Testis (tissue), 5 donors: ENCODE measurements around the gene KIF9. TPM values are rescaled to one million over a fixed set of nuclear protein-coding genes. Genes with fewer than 3 reads are reported as not detected.
A peak's percentile ranks its signal among the peaks of the same experiment; 100 is the strongest.

Experiments used
- DNase-seq: peaks from one replicate; pipeline ENCODE4 v3.0.0-alpha.2; 2019
- H3K27ac ChIP-seq, 2 donors: fragments of 200-600 bp; sonication (generic); one replicate each; pipeline ENCODE4 v1.5.1; 2019
- H3K27me3 ChIP-seq: fragments of 200-600 bp; sonication (generic); one replicate; pipeline ENCODE4 v1.5.1; 2019
- H3K36me3 ChIP-seq: fragments of 200-600 bp; sonication (generic); one replicate; pipeline ENCODE4 v1.5.1; 2017; ENCODE audit warnings: low read depth; ENCODE audit errors: missing control alignments
- H3K4me1 ChIP-seq: fragments of 200-600 bp; sonication (generic); one replicate; pipeline ENCODE4 v1.5.1; 2019
- H3K4me3 ChIP-seq, 2 donors: fragments of 200-600 bp; sonication (generic); one replicate each; pipeline ENCODE4 v1.5.1; 2017 to 2019
- H3K9me3 ChIP-seq: fragments of 200-600 bp; sonication (generic); one replicate; pipeline ENCODE4 v1.5.1; 2017
- POLR2A ChIP-seq: fragments of 450-650 bp; IDR thresholded peaks from one replicate; pipeline ENCODE4 v1.6.1; 2017; ENCODE audit warnings: antibody characterized with exemption, mild to moderate bottlenecking, moderate library complexity
- WGBS, 2 donors: methylation state at CpG; one replicate each; pipeline ENCODE4 v1.1.5; 2018; 5-methylcytosine and 5-hydroxymethylcytosine counted together
- intact Hi-C: fragments of 100-400 bp; cut with DNase I; formaldehyde crosslinking; loops from one replicate; pipeline ENCODE4 v1.15.1; 2023; ENCODE audit warnings: low total_unique reads
- long read RNA-seq, 2 donors: transcript quantifications; one replicate each; lab custom pipeline, GENCODE V29; 2026
- polyA plus RNA-seq: library from polyadenylated mRNA; stranded (reverse); fragments of 350-450 nt; fragmentation: Illumina TruSeq; extraction: RNeasy Lipid Tissue Mini Kit (QIAGEN cat#74804); gene quantifications from one replicate; pipeline ENCODE4 v1.2.3, GENCODE V29; 2014; ENCODE audit warnings: low read depth, low replicate concordance; ENCODE audit not compliant: insufficient read depth
- total RNA-seq, 2 donors: library from RNA; depleted of rRNA; stranded (reverse); fragments of >200 nt; gene quantifications; one replicate each; pipeline ENCODE4 v1.2.3, GENCODE V29; 2016
- TF ChIP-seq, protein P1 (sequence below), 3 experiments: fragments of 450-650 bp in 2 of 3; fragments of 200-600 bp in 1 of 3; sonication (generic) in 1 of 3; IDR thresholded peaks; one replicate each; pipeline ENCODE4 v1.5.1; 2016 to 2019; ENCODE audit warnings: antibody characterized with exemption in 3 of 3, mild to moderate bottlenecking in 2 of 3, moderate library complexity in 1 of 3

Gene KIF9
- total RNA-seq, result 10 to 100 TPM; 37.2 to 53.0 TPM
- 115 TPM for polyA plus RNA-seq
- long read RNA-seq, donor 1, transcript KIF9-205 (3 exons, 633 nt), result major isoform, 8 of 10 reads
- long read RNA-seq, donor 1, partial matches to known transcripts, result 0 of 10 reads
- long read RNA-seq, donor 1, other reads (novel, unspliced or antisense), result 0 of 10 reads
- long read RNA-seq, donor 2, transcript KIF9-205 (3 exons, 633 nt), result major isoform, 5 of 5 reads
- long read RNA-seq, donor 2, partial matches to known transcripts, result 0 of 5 reads
- long read RNA-seq, donor 2, other reads (novel, unspliced or antisense), result 0 of 5 reads

DNA sequence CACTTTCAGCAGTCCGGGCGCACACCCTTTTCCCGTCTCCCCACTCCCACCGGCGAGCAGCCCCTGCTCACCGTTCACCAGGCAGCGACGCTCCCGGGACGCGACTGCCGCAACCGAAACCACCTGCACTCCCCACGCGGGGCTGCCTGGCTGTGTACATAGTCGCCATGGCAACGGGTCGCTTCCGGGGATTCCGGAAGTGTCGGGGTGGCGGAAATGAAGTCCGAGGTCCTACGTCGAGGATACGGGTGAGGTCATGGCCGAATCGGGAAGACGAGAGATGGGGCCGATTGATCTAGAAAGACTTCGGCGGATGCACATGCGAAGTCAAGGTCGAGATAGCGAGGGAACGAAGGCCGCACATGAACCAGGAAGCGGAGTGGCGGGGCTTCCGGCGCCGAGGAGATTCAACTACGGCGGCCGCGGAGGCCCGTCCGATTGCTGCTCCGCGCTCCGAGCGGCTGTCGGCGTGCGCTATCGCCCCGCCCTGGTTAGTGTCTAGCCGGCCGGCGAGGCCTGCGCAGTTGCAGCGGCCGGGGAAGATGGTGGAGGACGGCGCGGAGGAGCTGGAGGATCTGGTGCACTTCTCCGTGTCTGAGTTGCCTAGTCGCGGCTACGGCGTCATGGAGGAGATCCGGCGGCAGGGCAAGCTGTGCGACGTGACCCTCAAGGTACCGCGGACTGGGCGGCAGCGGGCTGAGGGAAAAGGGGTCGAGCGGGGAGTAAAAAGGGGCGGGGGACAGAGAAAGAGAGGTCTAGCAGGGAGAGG is at the start of gene KIF9, which contains the start of gene KLHL18:
Gene KIF9 (minus strand): TSS at position 376 of the 769 bp plus-strand sequence. CDS start 5,425 bp downstream, outside the sequence.
Gene KLHL18 (plus strand): TSS at position 521 of the 769 bp plus-strand sequence. CDS start 22 bp downstream, at position 543.
- 0 to 1% methylated on average over 30 to 82 of the region's 82 CpGs for WGBS, 2 donors
- no peak for TF ChIP-seq POLR2A
- TF ChIP-seq, protein P1, sequence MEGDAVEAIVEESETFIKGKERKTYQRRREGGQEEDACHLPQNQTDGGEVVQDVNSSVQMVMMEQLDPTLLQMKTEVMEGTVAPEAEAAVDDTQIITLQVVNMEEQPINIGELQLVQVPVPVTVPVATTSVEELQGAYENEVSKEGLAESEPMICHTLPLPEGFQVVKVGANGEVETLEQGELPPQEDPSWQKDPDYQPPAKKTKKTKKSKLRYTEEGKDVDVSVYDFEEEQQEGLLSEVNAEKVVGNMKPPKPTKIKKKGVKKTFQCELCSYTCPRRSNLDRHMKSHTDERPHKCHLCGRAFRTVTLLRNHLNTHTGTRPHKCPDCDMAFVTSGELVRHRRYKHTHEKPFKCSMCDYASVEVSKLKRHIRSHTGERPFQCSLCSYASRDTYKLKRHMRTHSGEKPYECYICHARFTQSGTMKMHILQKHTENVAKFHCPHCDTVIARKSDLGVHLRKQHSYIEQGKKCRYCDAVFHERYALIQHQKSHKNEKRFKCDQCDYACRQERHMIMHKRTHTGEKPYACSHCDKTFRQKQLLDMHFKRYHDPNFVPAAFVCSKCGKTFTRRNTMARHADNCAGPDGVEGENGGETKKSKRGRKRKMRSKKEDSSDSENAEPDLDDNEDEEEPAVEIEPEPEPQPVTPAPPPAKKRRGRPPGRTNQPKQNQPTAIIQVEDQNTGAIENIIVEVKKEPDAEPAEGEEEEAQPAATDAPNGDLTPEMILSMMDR (IDR thresholded peaks at IDR 0.05), result no peak
- no peaks in the 10 kb centered on the region for H3K9me3 ChIP-seq
- no peaks in the 10 kb centered on the region for H3K36me3 ChIP-seq
- no peaks in the 10 kb centered on the region for H3K27me3 ChIP-seq
- peaks cover 17% of the 10 kb centered on the region for H3K4me1 ChIP-seq
- peak; percentile 96 for DNase-seq
- H3K4me3 ChIP-seq, result peak within 1 kb of the TSS; percentile 78 to 81
- intact Hi-C loops, result no loop called here
- peak within 1 kb of the TSS; percentile 92 to 93 for H3K27ac ChIP-seq

DNA sequence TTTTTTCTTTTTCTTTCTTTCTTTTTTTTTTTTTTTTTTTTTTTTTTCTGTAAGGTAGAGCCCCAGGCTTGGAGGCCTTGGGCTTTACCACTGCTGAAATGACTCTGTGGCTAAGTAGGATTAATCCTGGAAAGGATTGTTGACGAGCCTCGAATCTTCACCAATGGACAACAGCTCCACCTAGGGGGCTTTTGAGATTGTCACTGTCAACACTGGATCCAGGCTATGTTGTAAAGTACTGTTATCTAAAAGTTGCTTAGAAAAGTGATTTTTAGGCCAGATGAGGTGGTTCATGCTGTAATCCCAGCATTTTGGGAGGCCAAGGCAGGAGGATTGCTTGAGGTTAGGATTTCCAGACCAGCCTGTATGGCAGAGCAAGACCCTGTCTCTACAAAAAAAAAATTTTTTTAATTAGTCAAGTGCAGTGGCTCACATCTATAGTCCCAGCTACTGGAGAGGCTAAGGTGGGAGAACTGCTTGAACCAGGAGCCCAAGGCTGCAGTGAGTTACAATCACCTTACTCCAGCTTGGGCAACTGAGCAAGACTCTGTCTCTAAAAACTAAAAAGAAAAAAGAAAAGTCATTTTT is 41.8 kb upstream of the KIF9 start:
- H3K27me3 ChIP-seq, result no peaks in the 10 kb centered on the region
- TF ChIP-seq, protein P1 (IDR thresholded peaks at IDR 0.05), result peak; percentile 21 to 71 (median 56)
- TF ChIP-seq POLR2A, result no peak
- H3K4me3 ChIP-seq, result no peak overlapping the region
- 32 to 35% methylated on average over 2 of the region's 2 CpGs for WGBS, 2 donors
- H3K27ac ChIP-seq, result no peak overlapping the region
- no peaks in the 10 kb centered on the region for H3K4me1 ChIP-seq
- H3K9me3 ChIP-seq, result no peaks in the 10 kb centered on the region
- peak; percentile 72 for DNase-seq
- no peaks in the 10 kb centered on the region for H3K36me3 ChIP-seq
- intact Hi-C loops, result no loop called here

GRCh38 chr3:47323431-47324277 is 41.1 kb upstream of the KIF9 start:
- no peak for DNase-seq
- Histone ChIP-seq H3K36me3 (no peaks in the 10 kb centered on the region), H3K27ac (no peak overlapping the region), H3K9me3 (no peaks in the 10 kb centered on the region), H3K27me3 (no peaks in the 10 kb centered on the region), H3K4me3 (no peak overlapping the region), H3K4me1 (no peaks in the 10 kb centered on the region)
- intact Hi-C loops, result no loop called here
- 77 to 81% methylated on average over 8 of the region's 8 CpGs for WGBS, 2 donors
- no peak for TF ChIP-seq POLR2A
- TF ChIP-seq, protein P1 (IDR thresholded peaks at IDR 0.05), result no peak

- Histone ChIP-seq H3K36me3 (no peaks in the 10 kb centered on the region), H3K27me3 (no peaks in the 10 kb centered on the region), H3K4me1 (peaks cover 5% of the 10 kb centered on the region), H3K4me3 (no peak overlapping the region), H3K27ac (no peak overlapping the region), H3K9me3 (no peaks in the 10 kb centered on the region)
- 49 to 73% methylated on average over 2 of the region's 2 CpGs for WGBS, 2 donors
- intact Hi-C loops, result no loop called here
- TF ChIP-seq, protein P1 (IDR thresholded peaks at IDR 0.05), result no peak
- no peak for TF ChIP-seq POLR2A
- no peak for DNase-seq
Observed at GRCh38 chr3:47319956-47320355, 37.4 kb upstream of the KIF9 start.
